Panc1 (cell line): ENCODE measurements around the gene CXCR6. TPM values are rescaled to one million over a fixed set of nuclear protein-coding genes. Genes with fewer than 3 reads are reported as not detected.

ENCODE experiments used
- ATAC-seq: fragments of 200-7000 bp; cut with Tn5 transposase; 2 replicates; pipeline ENCODE4 v1.9.1; 2020; ENCODE audit warnings: mild to moderate bottlenecking, moderate library complexity
- BruUV-seq: library from RNA; stranded (reverse); fragments of 400-500 nt; replicated peaks from 2 replicates; lab custom pipeline; 2021; lab: Mats Ljungman, UMichigan
- CTCF ChIA-PET: fragments of 300-600 bp; sonication (Branson Sonifier 250); formaldehyde crosslinking; loops from one replicate; lab custom pipeline; 2022; ENCODE audit warnings: antibody characterized with exemption; lab: Charles Lee
- POLR2A ChIA-PET: fragments of 300-600 bp; sonication (Branson Sonifier 250); formaldehyde crosslinking; loops from one replicate; lab custom pipeline; 2022; ENCODE audit warnings: antibody characterized with exemption; lab: Charles Lee
- DNase-seq: peaks from one replicate; pipeline ENCODE4 v3.0.0-alpha.2; 2010; ENCODE audit warnings: low read depth, low spot score
- H3K27ac ChIP-seq: 2 replicates; pipeline ENCODE4 v1.5.1; 2011; ENCODE audit warnings: mild to moderate bottlenecking, low read length, inconsistent platforms
- H3K27me3 ChIP-seq: fragments of 200-500 bp; sonication (Bioruptor generic); 2 replicates; pipeline ENCODE4 v1.6.0; 2014; ENCODE audit warnings: low read length, inconsistent platforms; ENCODE audit not compliant: control insufficient read depth, insufficient read depth
- H3K36me3 ChIP-seq: fragments of 200-500 bp; sonication (Bioruptor generic); 2 replicates; pipeline ENCODE4 v1.5.1; 2014; ENCODE audit warnings: inconsistent platforms, mild to moderate bottlenecking, low read length, moderate library complexity; ENCODE audit not compliant: control insufficient read depth, insufficient read depth
- H3K4me1 ChIP-seq: 2 replicates; pipeline ENCODE4 v1.5.1; 2011; ENCODE audit warnings: inconsistent platforms, mild to moderate bottlenecking, low read length, moderate library complexity; ENCODE audit not compliant: control insufficient read depth, insufficient read depth
- H3K4me3 ChIP-seq, 2 experiments: 2 replicates each; pipeline ENCODE4 v1.5.1; 2011 to 2012; ENCODE audit warnings: low read depth in 2 of 2, low read length in 2 of 2, mild to moderate bottlenecking in 2 of 2, inconsistent platforms in 1 of 2, moderate library complexity in 1 of 2
- H3K9me3 ChIP-seq: fragments of 200-500 bp; sonication (Bioruptor generic); 2 replicates; pipeline ENCODE4 v1.5.1; 2014; ENCODE audit warnings: low read depth, mild to moderate bottlenecking, inconsistent platforms, low read length, moderate library complexity; ENCODE audit not compliant: control insufficient read depth, insufficient read depth
- POLR2AphosphoS5 ChIP-seq: IDR thresholded peaks from 2 replicates; pipeline ENCODE4 v1.6.1; 2012; ENCODE audit warnings: mild to moderate bottlenecking, low read depth, low read length, moderate library complexity
- SIN3A ChIP-seq: IDR thresholded peaks from 2 replicates; pipeline ENCODE4 v1.6.1; 2012; ENCODE audit warnings: low read depth, mild to moderate bottlenecking, low read length, moderate library complexity, borderline replicate concordance; ENCODE audit not compliant: insufficient read depth
- TCF7L2 ChIP-seq: IDR thresholded peaks from 2 replicates; pipeline ENCODE4 v1.6.1; 2011; ENCODE audit warnings: mild to moderate bottlenecking, low read depth, low read length, inconsistent platforms
- in situ Hi-C: cut with HindIII; loops from 2 replicates; pipeline ENCODE4 v1.10.0; 2016; ENCODE audit warnings: low sequenced_read_pairs, low pct_unique_long_range_greater_than_20kb
- intact Hi-C: fragments of 100-400 bp; cut with micrococcal nuclease; formaldehyde crosslinking; loops from one replicate; pipeline ENCODE4 v1.10.0; 2022; ENCODE audit not compliant: unreplicated experiment
- total RNA-seq: library from RNA; stranded (reverse); gene quantifications from one replicate; pipeline ENCODE4 v1.2.1, GENCODE V29; 2021; ENCODE audit not compliant: unreplicated experiment
- TF ChIP-seq, protein P1 (sequence below): fragments of 450-650 bp; IDR thresholded peaks from 2 replicates; pipeline ENCODE4 v1.5.1; 2017; ENCODE audit warnings: mild to moderate bottlenecking
- TF ChIP-seq, protein P2 (sequence below), 2 experiments: IDR thresholded peaks; 2 replicates each; pipeline ENCODE4 v1.6.1; 2011 to 2012; ENCODE audit warnings: low read depth in 2 of 2, control low read depth in 1 of 2, low read length in 1 of 2, mild to moderate bottlenecking in 1 of 2, moderate library complexity in 1 of 2; ENCODE audit not compliant: insufficient read depth in 1 of 2

CXCR6 gene
- total RNA-seq, 1 experiment from 2014 or later: not detected

DNA sequence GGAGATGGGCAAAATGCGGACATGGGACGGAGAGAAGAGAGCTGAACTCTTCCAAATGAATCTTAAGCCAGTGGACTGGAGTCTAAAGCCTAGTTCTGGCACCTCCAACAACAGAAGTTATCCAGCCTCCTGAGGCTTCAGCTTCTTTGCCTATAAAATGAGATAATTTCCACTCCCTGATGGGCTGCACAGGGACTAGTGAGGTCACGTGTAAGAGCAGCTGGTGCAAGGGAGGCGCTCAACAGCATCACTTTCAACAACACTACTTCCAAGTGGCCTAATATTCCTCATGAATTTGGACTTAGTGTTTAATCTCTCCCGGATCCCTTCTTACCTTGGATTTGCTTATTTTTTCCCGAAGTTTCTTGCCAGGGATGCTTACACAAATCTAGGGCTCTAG is 8.7 kb downstream of the CXCR6 start:
- H3K4me3 ChIP-seq: no peak overlapping the region
- H3K36me3 ChIP-seq: no peaks in the 10 kb centered on the region
- no peaks in the 10 kb centered on the region for H3K9me3 ChIP-seq
- DNase-seq: no peak
- CTCF ChIA-PET: no interaction called here
- no TSS peak for BruUV-seq
- no peak overlapping the region for H3K27ac ChIP-seq
- TF ChIP-seq POLR2AphosphoS5: no peak
- TF ChIP-seq, protein P1, sequence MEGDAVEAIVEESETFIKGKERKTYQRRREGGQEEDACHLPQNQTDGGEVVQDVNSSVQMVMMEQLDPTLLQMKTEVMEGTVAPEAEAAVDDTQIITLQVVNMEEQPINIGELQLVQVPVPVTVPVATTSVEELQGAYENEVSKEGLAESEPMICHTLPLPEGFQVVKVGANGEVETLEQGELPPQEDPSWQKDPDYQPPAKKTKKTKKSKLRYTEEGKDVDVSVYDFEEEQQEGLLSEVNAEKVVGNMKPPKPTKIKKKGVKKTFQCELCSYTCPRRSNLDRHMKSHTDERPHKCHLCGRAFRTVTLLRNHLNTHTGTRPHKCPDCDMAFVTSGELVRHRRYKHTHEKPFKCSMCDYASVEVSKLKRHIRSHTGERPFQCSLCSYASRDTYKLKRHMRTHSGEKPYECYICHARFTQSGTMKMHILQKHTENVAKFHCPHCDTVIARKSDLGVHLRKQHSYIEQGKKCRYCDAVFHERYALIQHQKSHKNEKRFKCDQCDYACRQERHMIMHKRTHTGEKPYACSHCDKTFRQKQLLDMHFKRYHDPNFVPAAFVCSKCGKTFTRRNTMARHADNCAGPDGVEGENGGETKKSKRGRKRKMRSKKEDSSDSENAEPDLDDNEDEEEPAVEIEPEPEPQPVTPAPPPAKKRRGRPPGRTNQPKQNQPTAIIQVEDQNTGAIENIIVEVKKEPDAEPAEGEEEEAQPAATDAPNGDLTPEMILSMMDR: no peak
- TF ChIP-seq, protein P2, sequence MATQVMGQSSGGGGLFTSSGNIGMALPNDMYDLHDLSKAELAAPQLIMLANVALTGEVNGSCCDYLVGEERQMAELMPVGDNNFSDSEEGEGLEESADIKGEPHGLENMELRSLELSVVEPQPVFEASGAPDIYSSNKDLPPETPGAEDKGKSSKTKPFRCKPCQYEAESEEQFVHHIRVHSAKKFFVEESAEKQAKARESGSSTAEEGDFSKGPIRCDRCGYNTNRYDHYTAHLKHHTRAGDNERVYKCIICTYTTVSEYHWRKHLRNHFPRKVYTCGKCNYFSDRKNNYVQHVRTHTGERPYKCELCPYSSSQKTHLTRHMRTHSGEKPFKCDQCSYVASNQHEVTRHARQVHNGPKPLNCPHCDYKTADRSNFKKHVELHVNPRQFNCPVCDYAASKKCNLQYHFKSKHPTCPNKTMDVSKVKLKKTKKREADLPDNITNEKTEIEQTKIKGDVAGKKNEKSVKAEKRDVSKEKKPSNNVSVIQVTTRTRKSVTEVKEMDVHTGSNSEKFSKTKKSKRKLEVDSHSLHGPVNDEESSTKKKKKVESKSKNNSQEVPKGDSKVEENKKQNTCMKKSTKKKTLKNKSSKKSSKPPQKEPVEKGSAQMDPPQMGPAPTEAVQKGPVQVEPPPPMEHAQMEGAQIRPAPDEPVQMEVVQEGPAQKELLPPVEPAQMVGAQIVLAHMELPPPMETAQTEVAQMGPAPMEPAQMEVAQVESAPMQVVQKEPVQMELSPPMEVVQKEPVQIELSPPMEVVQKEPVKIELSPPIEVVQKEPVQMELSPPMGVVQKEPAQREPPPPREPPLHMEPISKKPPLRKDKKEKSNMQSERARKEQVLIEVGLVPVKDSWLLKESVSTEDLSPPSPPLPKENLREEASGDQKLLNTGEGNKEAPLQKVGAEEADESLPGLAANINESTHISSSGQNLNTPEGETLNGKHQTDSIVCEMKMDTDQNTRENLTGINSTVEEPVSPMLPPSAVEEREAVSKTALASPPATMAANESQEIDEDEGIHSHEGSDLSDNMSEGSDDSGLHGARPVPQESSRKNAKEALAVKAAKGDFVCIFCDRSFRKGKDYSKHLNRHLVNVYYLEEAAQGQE (IDR thresholded peaks at IDR 0.05; ENCODE audit: insufficient read depth in 1 of 2, low read depth in 2 of 2, low read length in 1 of 2): no peak
- no peak for TF ChIP-seq SIN3A
- no peak for TF ChIP-seq TCF7L2
- in situ Hi-C loops (no loop called here), intact Hi-C loops (no loop called here)
- POLR2A ChIA-PET: no interaction called here
- ATAC-seq: no peak
- H3K4me1 ChIP-seq: no peaks in the 10 kb centered on the region
- no peaks in the 10 kb centered on the region for H3K27me3 ChIP-seq

DNA sequence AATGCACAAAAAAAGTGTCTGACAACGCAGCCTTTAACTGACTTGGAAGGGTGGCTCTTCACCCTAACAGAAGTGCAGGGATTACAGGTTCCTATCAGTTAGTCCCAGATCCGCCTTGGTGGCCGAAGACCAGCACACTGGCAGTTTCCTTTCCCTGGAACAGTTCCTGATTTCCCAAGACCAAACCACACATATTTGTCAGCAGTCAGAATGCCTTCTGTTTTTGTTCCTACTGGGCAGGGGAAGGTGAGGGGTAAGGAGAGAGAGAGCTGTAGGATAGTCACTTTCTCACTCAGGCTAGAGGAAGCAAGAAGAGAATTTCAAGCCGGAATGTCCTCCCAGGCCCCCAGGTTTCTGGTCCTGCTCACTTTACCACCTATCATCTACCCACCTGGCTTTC is 9.2 kb downstream of the CXCR6 start:
- ATAC-seq: no peak
- intact Hi-C loops: no loop called here
- H3K27ac ChIP-seq: no peak overlapping the region
- no peaks in the 10 kb centered on the region for H3K4me1 ChIP-seq
- CTCF ChIA-PET: no interaction called here
- H3K9me3 ChIP-seq: no peaks in the 10 kb centered on the region
- no peak overlapping the region for H3K4me3 ChIP-seq
- in situ Hi-C loops: no loop called here
- POLR2A ChIA-PET: no interaction called here
- no peaks in the 10 kb centered on the region for H3K27me3 ChIP-seq
- no peaks in the 10 kb centered on the region for H3K36me3 ChIP-seq
- BruUV-seq: no TSS peak
- TF ChIP-seq, protein P1: no peak
- TF ChIP-seq, protein P2 (IDR thresholded peaks at IDR 0.05; ENCODE audit: insufficient read depth in 1 of 2, low read depth in 2 of 2, low read length in 1 of 2): no peak
- TF ChIP-seq POLR2AphosphoS5 (no peak), SIN3A (no peak), TCF7L2 (no peak)
- no peak for DNase-seq
